ENCODE results near the gene NPAS3.

Gene NPAS3

DNA sequence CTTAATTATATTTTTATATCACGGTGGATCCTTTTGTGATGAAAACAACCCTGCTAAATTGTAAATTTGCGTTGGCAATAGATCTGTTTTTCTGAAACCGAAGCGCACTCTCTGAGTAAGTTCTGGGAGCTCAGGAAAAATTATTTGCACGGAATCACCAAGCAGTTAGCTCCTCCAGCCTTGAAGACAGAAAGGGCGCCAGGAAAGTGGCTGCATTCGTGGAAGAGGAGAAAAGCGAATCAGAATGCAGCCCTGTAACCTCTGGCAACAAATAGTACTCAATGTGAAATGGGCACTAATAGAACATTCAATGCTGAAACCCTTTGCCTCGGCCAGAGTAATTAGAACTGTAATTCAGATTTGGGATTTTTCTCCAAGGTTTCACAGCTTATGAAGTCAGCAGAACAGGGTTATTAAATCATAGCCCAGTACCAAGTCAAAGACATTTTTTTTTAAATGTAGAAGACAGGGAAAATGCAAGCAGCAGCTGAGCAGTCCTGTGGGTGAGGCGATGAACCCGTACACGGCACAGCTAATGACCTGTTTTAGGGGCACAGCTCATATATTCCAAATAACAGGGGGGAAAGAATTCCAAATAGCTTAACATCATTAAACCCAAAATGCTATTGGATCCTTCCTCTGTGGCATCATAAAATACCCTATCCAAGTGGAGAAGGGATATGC, 760.8 kb downstream of the NPAS3 start:
- DNase-seq: no peak

DNA sequence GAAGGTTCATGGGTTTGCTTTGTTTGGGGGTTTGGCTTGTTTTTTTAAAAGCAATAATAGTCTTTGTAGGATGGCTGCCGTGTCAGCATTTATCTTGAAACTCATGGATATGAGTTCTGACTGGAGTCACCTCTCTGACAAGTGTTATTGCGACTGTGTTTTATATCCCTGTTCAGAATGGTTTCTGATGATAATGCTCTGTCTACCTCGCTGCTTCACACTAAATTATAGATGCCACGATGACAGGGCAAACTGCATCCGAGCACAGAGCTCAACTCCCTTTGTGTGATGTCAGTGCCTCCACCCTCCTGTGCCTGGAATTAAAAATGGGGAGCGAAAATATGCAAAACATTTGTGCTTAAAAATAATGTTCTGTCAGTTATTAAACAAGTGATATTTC, 761.4 kb downstream of the NPAS3 start:
- DNase-seq: no peak

DNA sequence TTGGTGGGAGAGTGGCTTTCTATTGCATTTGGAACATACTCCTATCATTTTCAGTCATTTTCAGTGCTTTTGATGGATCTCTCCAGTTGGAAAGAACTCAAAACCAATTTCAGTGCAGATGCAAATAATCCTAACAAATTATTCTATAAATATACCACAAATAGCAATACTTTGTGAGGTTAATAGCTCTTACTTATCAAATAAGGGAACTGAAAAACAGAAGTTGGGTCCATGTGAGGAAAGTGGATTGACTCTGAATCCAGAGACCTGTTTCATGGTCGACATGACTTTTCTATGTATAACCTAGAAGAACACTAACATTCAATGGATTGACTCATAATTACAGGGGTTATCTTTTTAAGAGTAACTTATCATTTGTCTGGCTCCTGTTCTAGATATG, 763.6 kb downstream of the NPAS3 start:
- no peak for DNase-seq

DNA sequence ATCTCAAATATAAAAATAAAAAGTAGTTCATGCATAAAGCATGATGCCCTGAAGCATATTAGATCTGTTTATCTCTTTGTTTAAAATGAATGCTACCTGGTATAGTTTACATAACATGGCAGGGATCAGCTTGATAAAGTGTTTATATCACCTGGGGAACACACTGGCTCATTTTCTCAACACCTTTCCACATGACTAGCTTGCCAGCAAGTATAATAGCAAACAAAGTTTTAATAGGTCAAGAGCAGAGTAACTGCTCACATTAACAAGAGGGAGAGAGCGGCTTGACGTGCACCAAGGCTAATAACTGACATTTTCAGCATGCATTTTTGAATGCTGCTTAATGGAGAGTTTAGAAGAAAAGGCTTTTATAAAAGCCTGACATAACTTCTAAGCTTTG, 765.8 kb downstream of the NPAS3 start:
- no peak for DNase-seq

DNA sequence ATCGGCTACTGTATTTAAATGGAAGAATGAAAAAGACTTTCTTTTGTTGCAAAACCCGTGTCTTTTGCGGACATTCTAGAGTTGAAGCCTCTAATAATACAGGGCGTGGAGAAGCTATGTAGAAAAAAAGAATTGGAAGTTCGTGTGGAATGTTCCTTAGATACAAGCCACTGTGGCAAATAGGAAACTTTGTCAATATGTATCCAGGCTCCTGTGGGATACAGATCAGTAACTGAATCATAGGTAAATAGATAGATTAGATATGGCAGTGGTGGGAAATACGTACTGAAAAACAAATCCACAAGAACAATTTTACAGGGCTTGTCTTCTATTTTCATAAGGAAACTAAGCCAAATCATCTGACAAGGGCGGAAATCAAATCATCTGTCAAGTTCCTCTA, 766.8 kb downstream of the NPAS3 start:
- no peak for DNase-seq

DNA sequence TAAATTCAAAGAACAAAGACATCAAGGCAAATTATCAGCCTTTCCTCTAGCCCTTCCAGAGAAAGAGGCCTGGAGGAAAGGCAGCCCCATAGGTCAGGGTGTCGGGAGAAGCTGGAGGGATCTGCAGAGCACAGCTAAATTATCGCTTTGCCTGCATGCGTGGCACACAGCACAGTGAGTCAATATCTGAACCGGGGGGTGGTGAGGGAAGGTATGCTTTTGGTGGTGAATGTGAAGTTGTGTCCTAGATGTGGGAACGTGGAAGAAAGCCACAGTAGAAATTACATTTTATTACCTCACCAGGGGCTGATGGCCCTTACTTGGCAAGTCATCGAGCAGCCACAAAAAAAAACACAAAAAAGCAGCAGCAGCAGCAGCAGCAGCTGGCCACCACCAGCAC, 769.0 kb downstream of the NPAS3 start:
- no peak for DNase-seq

DNA sequence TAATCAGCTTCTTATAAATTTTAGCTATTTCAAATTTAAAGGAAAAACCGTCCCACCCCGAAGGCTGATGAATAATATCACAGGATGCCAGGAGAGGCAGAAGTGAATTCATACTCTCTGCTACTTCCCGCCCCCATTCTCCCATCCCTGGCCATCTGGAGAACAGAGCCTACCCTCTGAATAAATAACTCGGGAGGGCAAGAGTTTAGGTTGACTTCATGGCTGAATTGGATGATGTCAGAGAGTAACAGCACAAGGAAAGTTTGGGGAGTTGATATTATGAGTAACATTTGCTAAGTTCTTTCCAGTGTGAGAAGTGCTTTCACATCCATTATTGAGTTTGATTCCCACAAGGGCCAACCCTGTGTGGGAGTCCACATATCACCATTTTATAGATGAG, 770.6 kb downstream of the NPAS3 start:
- DNase-seq: no peak

DNA sequence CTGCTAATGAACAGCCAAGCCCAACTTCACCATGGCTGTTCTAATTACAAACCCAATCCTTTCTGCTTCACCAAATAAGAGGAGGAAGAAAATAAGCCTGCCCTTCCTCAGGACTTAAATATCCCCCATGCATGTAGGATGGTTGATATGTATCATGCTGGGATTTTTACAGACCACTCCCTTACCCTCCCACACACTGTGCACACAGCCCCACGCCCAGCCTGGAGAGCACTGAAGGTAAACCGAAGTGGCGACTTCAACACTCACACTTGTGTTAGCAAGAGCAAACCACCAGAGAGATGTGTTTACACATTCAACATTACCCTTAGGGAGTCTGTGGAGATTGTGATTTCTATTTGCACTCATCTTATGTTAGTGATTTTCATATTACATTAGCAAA, 771.0 kb downstream of the NPAS3 start:
- no peak for DNase-seq

DNA sequence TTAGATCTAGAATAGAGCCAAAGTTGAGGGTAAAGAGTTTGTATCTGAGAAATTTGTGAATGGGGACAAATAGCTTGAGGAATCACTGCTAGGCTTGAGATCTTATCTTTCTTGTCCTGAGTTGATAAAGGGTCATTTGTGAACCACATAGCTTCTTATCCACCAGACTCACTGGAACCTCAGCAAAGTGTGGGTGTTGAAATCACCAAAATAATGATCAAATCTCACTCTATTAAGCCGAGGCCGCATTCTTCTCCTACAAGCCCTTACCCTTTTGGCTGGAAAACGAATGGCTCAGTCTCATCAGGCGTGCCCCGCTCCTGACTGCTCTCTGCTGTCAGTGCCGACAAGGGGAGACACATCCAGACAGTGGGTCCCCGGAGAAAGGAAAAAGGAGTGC, 771.6 kb downstream of the NPAS3 start:
- no peak for DNase-seq

DNA sequence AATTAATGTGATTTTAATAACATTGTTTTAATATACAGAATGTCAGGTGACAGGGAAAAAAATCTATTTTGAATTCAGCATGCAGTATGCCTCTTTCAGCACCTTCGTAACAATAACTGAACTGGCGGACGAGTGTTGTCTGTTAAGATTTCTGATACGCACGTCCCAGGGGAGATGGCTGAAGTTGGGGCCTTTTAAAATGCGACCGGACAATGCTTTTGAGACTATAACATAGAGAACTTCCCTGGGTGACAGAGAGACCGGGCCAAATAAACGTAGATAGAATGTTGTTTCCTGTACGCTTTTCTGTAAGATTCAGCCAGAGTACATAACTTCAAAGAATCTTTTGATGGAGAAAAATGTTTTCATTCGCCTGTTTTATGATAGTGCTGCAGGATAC, 772.5 kb downstream of the NPAS3 start:
- DNase-seq: no peak

DNA sequence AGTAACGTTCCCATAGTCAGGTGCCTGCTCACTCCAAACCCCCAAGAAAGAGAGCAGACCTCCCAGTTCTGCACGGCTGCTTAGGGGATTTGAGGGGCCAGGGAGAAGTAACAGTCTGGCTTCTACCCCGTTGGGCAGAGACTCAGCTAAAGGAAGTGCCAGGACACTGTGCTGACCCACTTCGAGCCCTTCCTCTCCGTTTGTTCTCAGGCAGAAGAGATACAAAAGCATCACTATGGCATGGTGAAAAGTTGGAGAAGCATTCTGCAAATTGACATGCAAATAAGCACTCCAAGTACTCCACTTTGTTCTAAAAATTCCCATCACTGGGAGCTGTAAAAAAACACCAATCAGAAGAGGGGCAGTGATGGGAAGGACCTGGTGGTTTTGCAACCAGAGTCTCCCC, 773.1 kb downstream of the NPAS3 start:
- no peak for DNase-seq

DNA sequence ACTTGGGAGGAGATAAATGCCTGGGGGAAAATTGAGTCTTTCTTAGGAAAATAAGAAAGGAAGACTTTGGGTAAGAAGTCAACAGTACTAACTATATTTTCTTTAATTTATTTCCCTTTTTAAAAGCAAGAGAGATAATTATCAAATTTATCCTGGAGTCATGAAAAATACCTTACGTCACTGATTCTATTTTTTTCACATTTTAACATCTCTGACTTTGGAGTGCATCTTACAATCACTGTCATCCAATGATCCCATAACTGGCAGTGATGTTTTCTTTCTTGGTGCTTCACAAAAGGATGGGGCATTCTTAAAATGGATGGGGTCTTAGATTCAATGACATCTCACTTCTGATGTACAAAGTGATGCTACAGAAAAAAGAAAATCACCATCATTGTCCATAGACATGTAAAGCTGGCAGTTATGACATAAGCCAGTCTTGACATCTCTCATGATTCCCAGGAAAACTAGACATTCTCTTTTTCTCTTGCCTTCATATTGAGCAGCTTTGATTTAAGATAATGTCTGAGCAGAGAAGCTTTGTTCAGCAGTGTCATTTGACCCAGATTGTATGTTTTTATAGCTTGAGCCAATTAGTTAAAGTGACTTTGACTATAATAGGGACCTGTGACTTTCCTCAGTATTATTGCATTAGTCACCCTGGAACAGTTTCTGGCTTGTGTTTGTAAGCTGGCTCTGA, 776.0 kb downstream of the NPAS3 start:
- DNase-seq: no peak

DNA sequence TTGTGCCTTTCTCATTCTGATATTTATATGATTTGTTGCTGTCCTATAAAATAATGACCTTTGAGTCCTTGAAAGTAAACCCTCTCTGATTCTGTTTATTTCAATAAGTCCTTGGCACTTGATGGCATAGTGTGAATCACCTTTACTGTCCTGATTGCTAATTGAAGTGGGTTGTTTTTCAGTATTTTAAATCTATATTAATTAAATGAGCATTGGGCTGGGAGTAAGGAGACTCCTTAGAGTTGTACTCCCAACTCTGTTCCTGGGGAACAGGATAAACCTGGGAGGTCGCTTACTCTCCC, 776.5 kb downstream of the NPAS3 start:
- DNase-seq: no peak

DNA sequence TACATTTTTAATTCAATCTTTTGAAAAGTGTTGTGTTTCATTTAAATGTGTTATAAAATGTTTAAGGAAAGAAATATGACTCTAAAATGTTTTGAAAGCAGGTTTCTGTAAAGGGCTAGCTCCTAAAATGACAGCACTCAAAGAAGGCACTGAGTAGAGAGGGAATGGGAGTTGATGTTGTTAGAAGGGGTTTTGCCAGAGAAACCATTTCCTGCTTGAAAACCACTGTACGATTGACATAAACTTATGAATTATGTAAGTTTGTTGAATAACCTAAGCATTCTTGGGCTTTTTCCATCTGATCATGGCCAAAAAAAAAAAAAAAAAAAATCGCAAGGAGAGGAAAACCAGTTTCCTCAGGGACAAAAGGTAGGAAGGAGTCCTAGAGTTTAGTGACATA, 778.2 kb downstream of the NPAS3 start:
- no peak for DNase-seq

DNA sequence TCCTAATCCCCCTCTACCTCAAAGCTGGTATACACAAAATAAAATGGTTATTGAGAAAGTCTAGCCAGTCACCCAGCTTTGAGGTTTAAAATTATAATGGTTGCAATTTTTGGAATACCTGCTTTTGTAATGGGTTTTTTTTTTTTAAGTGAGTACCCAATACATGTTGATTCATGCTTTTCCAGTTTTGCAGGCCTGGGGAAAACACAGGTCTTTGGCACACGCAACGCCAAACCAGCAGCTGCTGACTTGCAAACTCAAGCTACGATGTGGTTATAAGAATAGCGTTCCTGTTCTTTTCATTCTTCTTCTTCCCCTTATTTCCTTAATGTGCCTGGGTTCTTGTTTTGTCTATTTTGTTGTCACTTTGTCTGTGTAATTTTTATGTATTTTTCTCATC, 779.2 kb downstream of the NPAS3 start:
- DNase-seq: no peak

DNA sequence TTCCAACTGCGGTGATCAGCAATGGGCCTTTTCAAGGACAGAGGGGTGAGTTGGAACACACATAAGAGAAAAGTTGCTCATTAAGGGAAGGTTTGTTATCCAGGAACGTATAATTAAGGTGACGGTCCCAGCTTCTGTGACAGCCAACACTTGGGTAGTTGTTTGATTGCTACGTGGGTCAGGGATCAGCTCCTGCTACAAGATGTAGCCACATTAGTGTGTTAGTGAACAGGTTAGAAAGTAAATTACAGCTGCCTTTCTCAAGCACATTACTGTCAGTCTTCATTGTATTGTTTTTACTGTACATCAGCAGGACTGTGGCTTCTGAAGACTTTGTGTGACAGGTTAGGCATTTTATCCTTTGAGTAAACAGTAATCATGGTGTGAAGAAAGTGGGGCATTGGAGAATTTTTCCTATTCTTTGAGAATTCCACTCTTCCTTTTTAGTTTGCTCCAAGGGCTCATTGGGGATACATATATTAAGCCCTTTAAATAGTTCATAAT, 781.7 kb downstream of the NPAS3 start:
- DNase-seq: no peak

DNA sequence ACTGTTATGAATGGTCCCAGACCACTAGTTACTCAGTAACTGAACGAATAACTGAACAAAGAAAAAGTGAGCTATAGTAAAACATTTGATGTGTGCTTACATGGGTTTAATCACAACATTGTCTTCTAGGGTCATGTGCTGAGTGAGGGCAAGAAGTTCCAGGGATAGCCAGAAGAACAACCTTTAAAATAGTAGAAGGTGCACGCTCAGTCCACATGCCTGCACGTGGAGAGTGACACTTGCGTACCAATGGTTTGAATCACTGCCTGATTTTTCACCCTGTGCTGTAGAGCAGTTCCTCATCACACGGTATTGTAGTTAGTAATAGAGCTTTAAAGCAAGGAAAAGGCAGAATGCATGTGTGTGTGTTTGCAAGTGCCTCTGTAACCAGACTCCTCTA, 788.0 kb downstream of the NPAS3 start:
- no peak for DNase-seq

DNA sequence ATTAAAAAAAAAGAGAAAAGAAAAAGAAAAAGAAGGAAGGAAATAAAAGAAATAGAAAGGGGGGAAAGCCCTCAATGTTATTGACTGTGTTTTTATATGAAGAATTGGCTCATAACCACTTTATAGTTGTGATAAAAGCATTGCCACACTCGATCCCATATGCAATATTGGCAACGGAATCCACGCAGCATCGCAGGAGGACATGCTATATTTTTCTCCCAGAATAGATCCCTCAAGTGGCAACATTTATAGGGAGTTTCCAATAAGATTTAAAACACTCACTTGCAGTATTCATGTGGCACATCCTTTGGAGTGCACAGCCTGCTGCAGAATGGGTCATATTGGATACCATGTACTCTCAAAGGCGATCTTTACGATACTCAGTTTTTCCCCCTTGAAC, 788.9 kb downstream of the NPAS3 start:
- no peak for DNase-seq

DNA sequence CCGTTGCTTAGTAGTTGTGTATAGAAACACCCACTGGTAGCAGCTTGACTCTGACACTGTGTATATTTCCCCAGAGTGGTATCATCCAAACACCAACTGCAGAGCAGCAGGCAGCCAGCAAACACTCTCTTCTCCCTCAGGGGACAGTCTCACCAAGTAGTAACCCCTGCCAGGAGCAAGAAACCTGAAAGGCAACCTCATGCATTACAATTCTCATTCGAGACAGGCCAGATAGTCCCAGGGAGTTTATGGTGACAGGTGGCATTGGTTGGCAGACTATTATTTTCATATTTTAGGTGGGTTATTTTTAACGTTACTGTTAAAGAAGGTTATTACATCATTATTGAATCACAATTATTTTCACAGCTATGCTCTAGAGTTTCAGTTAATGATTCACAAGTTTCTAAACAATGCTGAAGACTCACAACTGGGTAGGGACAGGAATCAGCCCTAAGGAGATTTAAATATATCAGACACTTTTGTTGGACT, 789.4 kb downstream of the NPAS3 start:
- no peak for DNase-seq

DNA sequence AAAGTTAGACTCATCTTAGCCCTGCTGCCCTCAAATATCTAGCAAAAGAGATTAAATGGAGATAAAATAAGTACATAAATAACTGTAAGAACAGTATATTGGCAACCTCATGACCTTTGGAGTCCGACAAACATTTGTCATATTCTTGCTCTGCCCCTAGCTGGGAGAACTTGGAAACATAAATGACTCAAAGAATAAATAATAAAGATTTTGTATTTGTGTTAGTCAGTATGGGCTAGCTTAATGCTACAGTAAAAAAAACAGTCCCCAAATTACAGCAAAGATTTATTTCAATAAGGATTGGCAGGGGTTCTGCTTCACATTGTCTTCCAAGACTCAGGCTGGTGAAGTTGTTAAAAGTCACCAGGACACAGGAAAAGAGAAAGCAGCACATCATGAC, 791.5 kb downstream of the NPAS3 start:
- DNase-seq: no peak

DNA sequence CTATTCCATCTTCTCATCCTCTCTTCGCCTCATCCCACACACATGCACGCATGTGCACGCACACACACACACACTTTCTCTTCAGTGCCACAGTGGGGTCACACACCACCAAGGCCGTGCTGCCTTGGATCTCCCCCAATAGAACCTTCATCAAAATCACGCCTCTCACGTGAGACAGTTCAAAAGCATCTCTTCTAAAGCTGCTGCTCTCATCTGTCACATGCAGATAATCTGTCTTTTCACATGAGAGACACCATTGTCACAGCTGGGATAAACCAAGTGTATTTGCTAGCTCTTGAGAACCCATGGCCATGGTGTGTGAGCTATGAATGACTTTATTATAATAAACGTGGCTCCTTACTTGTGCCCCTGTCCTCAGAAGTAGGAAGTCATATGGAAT, 793.5 kb downstream of the NPAS3 start:
- no peak for DNase-seq

DNA sequence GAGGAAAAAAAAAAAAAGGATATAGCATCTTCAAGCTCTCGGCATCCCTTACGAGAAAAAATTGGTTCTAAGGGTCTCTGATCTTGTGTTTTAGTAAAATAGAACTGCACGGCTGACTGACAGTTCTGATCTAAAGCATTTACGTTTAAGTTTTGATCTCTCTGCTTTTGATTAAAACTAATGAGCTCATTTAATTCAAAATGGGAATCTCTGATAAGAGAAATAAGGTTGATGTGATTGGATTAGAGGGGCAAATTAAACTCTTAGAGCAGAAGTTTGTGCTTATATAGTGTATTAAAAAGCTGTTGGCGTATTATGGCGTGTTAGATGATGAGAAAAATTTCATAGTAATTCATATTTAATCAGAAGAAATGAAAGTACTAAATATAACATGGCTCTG, 794.6 kb downstream of the NPAS3 start:
- DNase-seq: no peak

DNA sequence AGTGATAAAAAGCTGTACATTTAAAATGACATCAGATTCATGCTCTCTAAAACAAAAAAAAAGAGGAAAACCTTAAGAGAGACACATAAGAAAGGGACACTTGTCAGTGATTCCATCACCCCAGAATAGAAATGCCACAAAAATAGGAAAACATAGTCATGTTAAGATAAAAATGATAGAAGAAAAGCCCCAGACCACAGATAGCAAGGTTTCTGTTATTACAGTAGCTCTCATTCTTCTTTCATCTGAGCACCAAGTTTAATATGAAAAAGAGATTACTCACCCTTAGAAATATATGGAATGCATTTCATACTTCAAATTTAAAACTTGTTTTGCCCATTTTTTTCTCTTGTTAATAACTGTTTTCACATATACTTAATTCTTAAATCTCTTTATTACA, 795.0 kb downstream of the NPAS3 start:
- DNase-seq: no peak

DNA sequence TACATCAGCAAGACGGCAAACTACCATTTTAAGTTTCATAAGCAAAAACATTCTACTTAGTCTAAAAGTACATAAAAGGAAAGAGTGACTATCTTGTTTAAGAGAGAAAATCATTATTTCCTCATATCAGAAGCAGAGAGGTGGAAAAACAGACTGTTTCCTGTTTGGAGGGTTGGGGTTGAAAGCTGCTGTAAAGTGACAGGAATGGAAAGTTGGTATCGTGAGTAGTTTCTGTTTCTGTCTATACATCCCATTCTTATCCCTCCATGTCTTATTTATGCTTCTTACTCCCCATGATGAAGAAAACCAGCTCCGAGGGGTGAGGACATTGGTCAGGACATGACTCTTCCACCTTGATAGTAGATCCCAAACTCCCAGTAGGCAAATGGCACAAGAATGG, 795.7 kb downstream of the NPAS3 start:
- no peak for DNase-seq

DNA sequence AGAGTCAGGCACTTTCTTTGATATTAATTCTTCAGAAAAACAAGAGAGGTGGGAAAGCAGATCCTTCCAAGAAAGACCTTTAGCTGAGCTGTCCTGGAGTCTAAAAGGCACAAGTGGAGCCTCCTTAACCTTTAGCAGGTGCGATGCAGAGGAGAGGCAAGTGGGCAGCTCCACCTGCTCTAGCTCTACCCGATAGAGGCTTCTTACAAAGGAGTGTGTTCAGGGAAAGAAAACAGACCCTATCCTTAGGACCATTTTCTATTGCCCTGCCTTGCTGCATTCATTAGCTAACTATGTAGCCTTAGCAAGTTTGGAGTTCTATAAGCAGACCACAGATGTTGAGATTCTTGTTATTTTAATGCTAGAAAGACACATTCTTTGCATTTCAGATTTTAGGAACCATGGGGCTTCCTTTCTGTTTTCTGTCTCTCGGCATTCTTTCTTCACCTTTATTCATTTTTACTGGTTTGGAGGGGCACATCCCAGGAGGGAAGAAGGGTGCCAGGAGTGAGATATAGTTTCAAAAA, 797.7 kb downstream of the NPAS3 start:
- DNase-seq: no peak

Data from activated CD8-positive, alpha-beta memory T cell treated with anti-CD3 and anti-CD28 coated beads, Interleukin-2, amount 50 U/mL, for 4 hours (primary cell).